Spleen (tissue), 7 donors: ENCODE measurements around the gene DLX2.

Source experiments
- POLR2AphosphoS5 ChIP-seq, 3 donors: sonication (generic); formaldehyde crosslinking; IDR thresholded peaks; one replicate each; pipeline ENCODE4 v1.5.1; 2017; ENCODE audit warnings: antibody characterized with exemption in 3 of 3
- TF ChIP-seq, protein P1 (sequence below), 11 experiments: fragments of 200-600 bp in 7 of 11; fragments of 450-650 bp in 4 of 11; sonication (generic) in 4 of 11; IDR thresholded peaks in 8 of 11; conservative IDR thresholded peaks in 3 of 11; 1 replicate in 7 of 11; 2 replicates in 4 of 11; pipeline versions ENCODE4 v1.4.0 to v1.8.0; 2016 to 2021; ENCODE audit warnings: antibody characterized with exemption in 11 of 11, inconsistent platforms in 4 of 11, mild to moderate bottlenecking in 1 of 11
- donor health status: DM: no; HTN: no; CAD: no; lungs with moderate emphysema.
- donor health status: DM: no; HTN: no; CAD: no.
- donor health status: DM: no; HTN: no; CAD: no.

GRCh38 chr2:172143817-172144216 is 41.1 kb upstream of the DLX2 start:
- TF ChIP-seq, protein P1, sequence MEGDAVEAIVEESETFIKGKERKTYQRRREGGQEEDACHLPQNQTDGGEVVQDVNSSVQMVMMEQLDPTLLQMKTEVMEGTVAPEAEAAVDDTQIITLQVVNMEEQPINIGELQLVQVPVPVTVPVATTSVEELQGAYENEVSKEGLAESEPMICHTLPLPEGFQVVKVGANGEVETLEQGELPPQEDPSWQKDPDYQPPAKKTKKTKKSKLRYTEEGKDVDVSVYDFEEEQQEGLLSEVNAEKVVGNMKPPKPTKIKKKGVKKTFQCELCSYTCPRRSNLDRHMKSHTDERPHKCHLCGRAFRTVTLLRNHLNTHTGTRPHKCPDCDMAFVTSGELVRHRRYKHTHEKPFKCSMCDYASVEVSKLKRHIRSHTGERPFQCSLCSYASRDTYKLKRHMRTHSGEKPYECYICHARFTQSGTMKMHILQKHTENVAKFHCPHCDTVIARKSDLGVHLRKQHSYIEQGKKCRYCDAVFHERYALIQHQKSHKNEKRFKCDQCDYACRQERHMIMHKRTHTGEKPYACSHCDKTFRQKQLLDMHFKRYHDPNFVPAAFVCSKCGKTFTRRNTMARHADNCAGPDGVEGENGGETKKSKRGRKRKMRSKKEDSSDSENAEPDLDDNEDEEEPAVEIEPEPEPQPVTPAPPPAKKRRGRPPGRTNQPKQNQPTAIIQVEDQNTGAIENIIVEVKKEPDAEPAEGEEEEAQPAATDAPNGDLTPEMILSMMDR (IDR thresholded peaks at IDR 0.05 in 8 of 11, conservative IDR thresholded peaks at IDR 0.05 in 3 of 11): no peak
- no peak for TF ChIP-seq POLR2AphosphoS5 (IDR thresholded peaks at IDR 0.05)
